ENCODE measurements around the gene CFHR1.

The CFHR1 gene

GRCh38 chr1:196860323-196860884 lies 40.9 kb downstream of the CFHR1 start:
- Histone ChIP-seq H3K79me2 (ENCODE audit: low read length) (no peaks in the 10 kb centered on the region), H4K20me1 (ENCODE audit: insufficient read depth, low read length) (no peaks in the 10 kb centered on the region), H3F3A (ENCODE audit: insufficient read depth, low read length) (no peaks in the 10 kb centered on the region), H3K36me3 (replicated peaks; ENCODE audit: insufficient read depth, low read length) (no peaks in the 10 kb centered on the region), H3K9ac (ENCODE audit: low read length) (no peak overlapping the region), H3K9me2 (replicated peaks; ENCODE audit: insufficient read depth, low read length) (no peaks in the 10 kb centered on the region), H2AFZ (ENCODE audit: low read length) (no peak overlapping the region), H3K27me3 (replicated peaks; ENCODE audit: insufficient read depth, low read length) (no peaks in the 10 kb centered on the region), H3K27ac (ENCODE audit: low read length) (no peak overlapping the region), H3K4me2 (ENCODE audit: low read depth, low read length) (no peak overlapping the region), H3K9me3 (replicated peaks; ENCODE audit: insufficient read depth, low read length) (no peaks in the 10 kb centered on the region), H3K4me3 (ENCODE audit: low read length) (no peak overlapping the region), H3K4me1 (ENCODE audit: low read length) (no peaks in the 10 kb centered on the region)
- no peak for DNase-seq
- TF ChIP-seq CTCF (IDR thresholded peaks at IDR 0.05; ENCODE audit: low read length) (no peak), EZH2 (optimal IDR thresholded peaks at IDR 0.05; ENCODE audit: low read depth, low read length) (no peak), EZH2phosphoT487 (IDR thresholded peaks at IDR 0.05; ENCODE audit: low read length) (no peak)

- Histone ChIP-seq H3K4me1 (ENCODE audit: low read length) (no peaks in the 10 kb centered on the region), H3K9me3 (replicated peaks; ENCODE audit: insufficient read depth, low read length) (no peaks in the 10 kb centered on the region)
- no peak for DNase-seq
These were observed 41.9 kb downstream of the CFHR1 start for GRCh38 chr1:196861429-196861828.

GRCh38 chr1:196866974-196867373 lies 47.4 kb downstream of the CFHR1 start:
- DNase-seq = peak; percentile 38
- H3K27me3 ChIP-seq (replicated peaks; ENCODE audit: insufficient read depth, low read length) = no peaks in the 10 kb centered on the region
- H3K9ac ChIP-seq (ENCODE audit: low read length) = no peak overlapping the region
- no peak overlapping the region for H2AFZ ChIP-seq (ENCODE audit: low read length)
- no peak for TF ChIP-seq EZH2 (optimal IDR thresholded peaks at IDR 0.05; ENCODE audit: low read depth, low read length)
- H3K9me3 ChIP-seq (replicated peaks; ENCODE audit: insufficient read depth, low read length) = no peaks in the 10 kb centered on the region
- no peaks in the 10 kb centered on the region for H3K9me2 ChIP-seq (replicated peaks; ENCODE audit: insufficient read depth, low read length)
- H3K4me3 ChIP-seq (ENCODE audit: low read length) = no peak overlapping the region
- H3K79me2 ChIP-seq (ENCODE audit: low read length) = no peaks in the 10 kb centered on the region
- H3F3A ChIP-seq (ENCODE audit: insufficient read depth, low read length) = no peaks in the 10 kb centered on the region
- H4K20me1 ChIP-seq (ENCODE audit: insufficient read depth, low read length) = no peaks in the 10 kb centered on the region
- no peak overlapping the region for H3K4me2 ChIP-seq (ENCODE audit: low read depth, low read length)
- 0 out of 2 replicates have a peak, but pooled peaks cover 7% of the 10 kb centered on the region for H3K4me1 ChIP-seq (ENCODE audit: low read length)
- no peak overlapping the region for H3K27ac ChIP-seq (ENCODE audit: low read length)
- no peaks in the 10 kb centered on the region for H3K36me3 ChIP-seq (replicated peaks; ENCODE audit: insufficient read depth, low read length)

More at GRCh38 chr1:196861429-196861828, 41.9 kb downstream of the CFHR1 start:
- H3K79me2 ChIP-seq (ENCODE audit: low read length) = no peaks in the 10 kb centered on the region
- no peaks in the 10 kb centered on the region for H3K27me3 ChIP-seq (replicated peaks; ENCODE audit: insufficient read depth, low read length)
- no peak overlapping the region for H3K4me2 ChIP-seq (ENCODE audit: low read depth, low read length)
- H3K9me2 ChIP-seq (replicated peaks; ENCODE audit: insufficient read depth, low read length) = no peaks in the 10 kb centered on the region
- H3F3A ChIP-seq (ENCODE audit: insufficient read depth, low read length) = no peaks in the 10 kb centered on the region
- H3K4me3 ChIP-seq (ENCODE audit: low read length) = no peak overlapping the region
- H4K20me1 ChIP-seq (ENCODE audit: insufficient read depth, low read length) = no peaks in the 10 kb centered on the region
- no peak overlapping the region for H3K27ac ChIP-seq (ENCODE audit: low read length)
- no peak overlapping the region for H2AFZ ChIP-seq (ENCODE audit: low read length)
- TF ChIP-seq EZH2 (optimal IDR thresholded peaks at IDR 0.05; ENCODE audit: low read depth, low read length) = no peak
- TF ChIP-seq EZH2phosphoT487 (IDR thresholded peaks at IDR 0.05; ENCODE audit: low read length) = no peak
- no peak for TF ChIP-seq CTCF (IDR thresholded peaks at IDR 0.05; ENCODE audit: low read length)
- H3K9ac ChIP-seq (ENCODE audit: low read length) = no peak overlapping the region
- no peaks in the 10 kb centered on the region for H3K36me3 ChIP-seq (replicated peaks; ENCODE audit: insufficient read depth, low read length)

- H3K9me2 ChIP-seq (replicated peaks; ENCODE audit: insufficient read depth, low read length) = no peaks in the 10 kb centered on the region
- H3K36me3 ChIP-seq (replicated peaks; ENCODE audit: insufficient read depth, low read length) = no peaks in the 10 kb centered on the region
- H3K4me1 ChIP-seq (ENCODE audit: low read length) = no peaks in the 10 kb centered on the region
- DNase-seq = no peak
- H3K79me2 ChIP-seq (ENCODE audit: low read length) = no peaks in the 10 kb centered on the region
- no peak overlapping the region for H3K27ac ChIP-seq (ENCODE audit: low read length)
- no peak overlapping the region for H2AFZ ChIP-seq (ENCODE audit: low read length)
- TF ChIP-seq CTCF (IDR thresholded peaks at IDR 0.05; ENCODE audit: low read length) = no peak
- no peak for TF ChIP-seq EZH2 (optimal IDR thresholded peaks at IDR 0.05; ENCODE audit: low read depth, low read length)
- TF ChIP-seq EZH2phosphoT487 (IDR thresholded peaks at IDR 0.05; ENCODE audit: low read length) = no peak
- no peaks in the 10 kb centered on the region for H3K9me3 ChIP-seq (replicated peaks; ENCODE audit: insufficient read depth, low read length)
- no peaks in the 10 kb centered on the region for H4K20me1 ChIP-seq (ENCODE audit: insufficient read depth, low read length)
- H3K9ac ChIP-seq (ENCODE audit: low read length) = no peak overlapping the region
- H3K4me3 ChIP-seq (ENCODE audit: low read length) = no peak overlapping the region
- no peaks in the 10 kb centered on the region for H3K27me3 ChIP-seq (replicated peaks; ENCODE audit: insufficient read depth, low read length)
- no peak overlapping the region for H3K4me2 ChIP-seq (ENCODE audit: low read depth, low read length)
- no peaks in the 10 kb centered on the region for H3F3A ChIP-seq (ENCODE audit: insufficient read depth, low read length)
These were observed 53.9 kb downstream of the CFHR1 start for GRCh38 chr1:196873385-196873784.

Measured in MM.1S (cell line).